Transverse colon (tissue), 4 donors: Measurements from ENCODE around the gene ELAVL1. TPM values are rescaled to one million over a fixed set of nuclear protein-coding genes. Genes with fewer than 3 reads are reported as not detected.

ENCODE experiments used
- DNase-seq: peaks from one replicate; pipeline ENCODE4 v3.0.0-alpha.2; 2019
- H3K27ac ChIP-seq, 4 donors: fragments of 200-600 bp; sonication (generic); 2 replicates each; pipeline ENCODE4 v1.5.1; 2016 to 2018; ENCODE audit warnings: inconsistent platforms in 4 of 4
- H3K27me3 ChIP-seq: fragments of 200-600 bp; sonication (generic); 2 replicates; pipeline ENCODE4 v1.5.1; 2017; ENCODE audit warnings: inconsistent platforms
- H3K36me3 ChIP-seq, 4 donors: fragments of 200-600 bp; sonication (generic); 2 replicates each; pipeline ENCODE4 v1.5.1; 2017 to 2019; ENCODE audit warnings: inconsistent platforms in 4 of 4
- H3K4me1 ChIP-seq, 4 donors: fragments of 200-600 bp; sonication (generic); 2 replicates each; pipeline ENCODE4 v1.5.1; 2017 to 2020; ENCODE audit warnings: inconsistent platforms in 4 of 4
- H3K4me3 ChIP-seq, 4 donors: fragments of 200-600 bp; sonication (generic); 1 replicate in 1 of 4; 2 replicates in 3 of 4; pipeline versions ENCODE4 v1.5.1 to v1.6.1; 2017 to 2019; ENCODE audit warnings: inconsistent platforms in 4 of 4
- H3K9me3 ChIP-seq, 2 donors: fragments of 200-600 bp; sonication (generic); 2 replicates each; pipeline ENCODE4 v1.5.1; 2017 to 2019; ENCODE audit warnings: inconsistent platforms in 2 of 2
- CTCF ChIP-seq, 5 experiments: fragments of 200-600 bp in 3 of 5; fragments of 450-650 bp in 2 of 5; sonication (generic) in 3 of 5; IDR thresholded peaks; 1 replicate in 2 of 5; 2 replicates in 3 of 5; pipeline ENCODE4 v1.5.1; 2016 to 2017; ENCODE audit warnings: antibody characterized with exemption in 5 of 5, inconsistent platforms in 3 of 5, mild to moderate bottlenecking in 2 of 5, moderate library complexity in 1 of 5
- EP300 ChIP-seq: sonication (generic); formaldehyde crosslinking; IDR thresholded peaks from one replicate; pipeline ENCODE4 v1.6.1; 2017; ENCODE audit warnings: antibody characterized with exemption, low read depth
- POLR2A ChIP-seq: fragments of 450-650 bp; IDR thresholded peaks from one replicate; pipeline ENCODE4 v1.6.1; 2016; ENCODE audit warnings: antibody characterized with exemption, mild to moderate bottlenecking, moderate library complexity
- POLR2AphosphoS5 ChIP-seq, 3 donors: sonication (generic); formaldehyde crosslinking; IDR thresholded peaks; one replicate each; pipeline ENCODE4 v1.6.1; 2016; ENCODE audit warnings: antibody characterized with exemption in 3 of 3
- WGBS, 2 donors: methylation state at CpG; one replicate each; pipeline ENCODE4 v1.1.5; 2018; ENCODE audit warnings: low coverage in 1 of 2; 5-methylcytosine and 5-hydroxymethylcytosine counted together
- in situ Hi-C, 4 donors: fragments of 200-750 bp; cut with MboI; loops; one replicate each; pipeline versions ENCODE4 v1.15.0 to v1.15.1; 2017; ENCODE audit warnings: low sequenced_read_pairs in 3 of 4, low pct_ligation_motif_present in 1 of 4, low pct_unique_long_range_greater_than_20kb in 1 of 4
- intact Hi-C: fragments of 100-400 bp; cut with DNase I; formaldehyde crosslinking; loops from one replicate; pipeline ENCODE4 v1.15.1; 2023; ENCODE audit warnings: low total_unique reads
- total RNA-seq, 4 donors: library from RNA; depleted of rRNA; stranded (reverse); fragments of >200 nt; gene quantifications; one replicate each; pipeline ENCODE4 v1.1.0, GENCODE V29; 2016

The ELAVL1 gene
- total RNA-seq, 4 donors from 2014 or later: 11.9 to 101 (median 22.4) TPM

DNA sequence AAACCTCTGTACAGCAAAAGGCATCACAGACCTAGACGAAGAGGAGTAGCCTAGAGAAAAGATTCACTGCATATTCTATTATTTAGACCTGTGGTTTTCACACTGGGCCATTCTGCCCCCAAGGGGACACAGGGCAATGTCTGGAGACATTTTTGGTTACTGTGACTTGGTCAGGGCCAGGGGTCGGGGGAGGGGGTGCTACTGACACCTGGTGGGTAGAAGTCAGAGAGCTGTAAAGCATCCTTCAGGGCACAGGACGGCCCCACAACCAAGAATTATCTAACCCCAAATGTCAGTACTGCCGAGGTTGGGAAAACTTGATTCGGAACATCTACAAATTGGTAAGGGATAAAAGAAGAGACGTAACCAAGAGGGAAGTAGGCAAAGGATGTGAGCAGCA lies 11.3 kb downstream of the ELAVL1 start:
- peaks cover 0 to 6% (median 0%) of the 10 kb centered on the region in 4 donors for H3K4me1 ChIP-seq
- 74 to 75% methylated on average over 6 of the region's 6 CpGs for WGBS, 2 donors
- intact Hi-C loops: no loop called here
- no peaks in the 10 kb centered on the region for H3K9me3 ChIP-seq
- no peak for DNase-seq
- TF ChIP-seq CTCF (IDR thresholded peaks at IDR 0.05): no peak
- TF ChIP-seq POLR2A: no peak
- no peak for TF ChIP-seq POLR2AphosphoS5 (IDR thresholded peaks at IDR 0.05)
- TF ChIP-seq EP300: no peak
- H3K36me3 ChIP-seq: peaks cover 0 to 26% (median 11%) of the 10 kb centered on the region in 4 donors
- H3K27ac ChIP-seq: no peak overlapping the region
- H3K4me3 ChIP-seq: no peak overlapping the region
- in situ Hi-C loops: no loop called here
- no peaks in the 10 kb centered on the region for H3K27me3 ChIP-seq

DNA sequence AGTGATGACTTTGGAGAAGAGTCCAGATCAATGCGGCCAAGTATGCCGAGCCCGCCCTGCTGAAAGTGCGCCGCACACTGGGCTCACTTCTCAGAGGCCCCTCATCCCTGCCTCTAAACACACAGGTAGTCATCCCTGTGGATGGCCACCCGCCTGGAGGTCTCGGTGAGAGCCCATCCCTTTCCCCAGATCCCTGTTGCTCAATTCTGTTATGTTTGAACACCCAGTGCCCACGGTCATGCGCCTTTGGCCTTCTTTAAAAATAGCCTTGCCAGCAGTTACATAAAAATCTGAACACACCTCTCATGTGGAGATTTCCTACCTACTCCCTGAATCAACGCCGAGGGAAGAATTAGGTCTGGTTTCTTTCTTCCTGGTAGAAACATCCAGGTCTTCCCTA lies 11.9 kb downstream of the ELAVL1 start:
- DNase-seq: no peak
- Histone ChIP-seq H3K9me3 (no peaks in the 10 kb centered on the region), H3K4me3 (no peak overlapping the region), H3K27me3 (no peaks in the 10 kb centered on the region), H3K27ac (no peak overlapping the region), H3K4me1 (peaks cover 0 to 6% (median 0%) of the 10 kb centered on the region in 4 donors), H3K36me3 (peaks cover 0 to 31% (median 14%) of the 10 kb centered on the region in 4 donors)
- in situ Hi-C loops (no loop called here), intact Hi-C loops (no loop called here)
- 86% methylated on average over 11 of the region's 11 CpGs; no CpG with 5 or more reads in 1 of the 2 donors for WGBS, 2 donors
- no peak for TF ChIP-seq EP300
- no peak for TF ChIP-seq CTCF (IDR thresholded peaks at IDR 0.05)
- TF ChIP-seq POLR2AphosphoS5 (IDR thresholded peaks at IDR 0.05): no peak
- no peak for TF ChIP-seq POLR2A

- H3K27ac ChIP-seq: no peak overlapping the region
- no peak overlapping the region for H3K4me3 ChIP-seq
- peaks cover 0 to 36% (median 17%) of the 10 kb centered on the region in 4 donors for H3K36me3 ChIP-seq
- no peaks in the 10 kb centered on the region for H3K4me1 ChIP-seq
- in situ Hi-C loops: no loop called here
- WGBS, 2 donors: 75 to 76% methylated on average over 3 to 10 of the region's 10 CpGs
- H3K9me3 ChIP-seq: no peaks in the 10 kb centered on the region
- H3K27me3 ChIP-seq: no peaks in the 10 kb centered on the region
- no peak for DNase-seq
- intact Hi-C loops: no loop called here
- TF ChIP-seq POLR2AphosphoS5 (IDR thresholded peaks at IDR 0.05) (no peak), POLR2A (no peak), CTCF (IDR thresholded peaks at IDR 0.05) (no peak), EP300 (no peak)
Measured at GRCh38 chr19:7992575-7992974, 12.9 kb downstream of the ELAVL1 start.

- peaks cover 0 to 13% (median 0%) of the 10 kb centered on the region in 4 donors for H3K4me1 ChIP-seq
- in situ Hi-C loops: no loop called here
- H3K27me3 ChIP-seq: no peaks in the 10 kb centered on the region
- no peak for TF ChIP-seq CTCF (IDR thresholded peaks at IDR 0.05)
- TF ChIP-seq POLR2AphosphoS5 (IDR thresholded peaks at IDR 0.05): no peak
- no peak for TF ChIP-seq POLR2A
- TF ChIP-seq EP300: no peak
- no peak overlapping the region for H3K27ac ChIP-seq
- WGBS, 2 donors: 94% methylated on average over 12 of the region's 12 CpGs; no CpG with 5 or more reads in 1 of the 2 donors
- no peak overlapping the region for H3K4me3 ChIP-seq
- DNase-seq: no peak
- peaks cover 0 to 36% (median 17%) of the 10 kb centered on the region in 4 donors for H3K36me3 ChIP-seq
- intact Hi-C loops: no loop called here
- H3K9me3 ChIP-seq: no peaks in the 10 kb centered on the region
Measured at GRCh38 chr19:7989071-7989575, 16.3 kb downstream of the ELAVL1 start.
